NCI-H345 treated with DMSO at 0.1 percent for 48 hours (cell line): Measurements from ENCODE around the gene SMAD3.

Source experiments
- DNase-seq: peaks from one replicate; lab custom pipeline; 2025; ENCODE audit not compliant: unreplicated experiment; lab: John Stamatoyannopoulos, UW

The SMAD3 gene

DNA sequence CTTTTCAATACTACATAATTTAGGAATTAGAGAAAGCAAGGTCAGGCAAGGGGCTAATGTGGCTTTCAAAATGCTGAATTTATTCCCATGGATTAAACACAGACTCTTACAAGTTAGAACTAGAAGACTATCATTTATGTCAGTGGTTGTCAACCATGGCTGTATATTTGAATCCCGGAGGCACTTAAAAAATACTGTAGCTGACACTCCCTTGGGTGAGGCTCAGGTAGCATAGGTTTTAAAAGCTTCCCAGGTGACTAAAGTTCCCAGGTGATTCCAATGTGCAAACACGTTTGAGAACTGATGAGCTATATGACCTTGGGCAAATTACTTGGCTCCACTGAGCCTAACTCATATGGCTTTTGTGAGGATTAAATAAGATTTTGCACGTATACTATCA is 159.5 kb downstream of the SMAD3 start:
- DNase-seq = no peak

DNA sequence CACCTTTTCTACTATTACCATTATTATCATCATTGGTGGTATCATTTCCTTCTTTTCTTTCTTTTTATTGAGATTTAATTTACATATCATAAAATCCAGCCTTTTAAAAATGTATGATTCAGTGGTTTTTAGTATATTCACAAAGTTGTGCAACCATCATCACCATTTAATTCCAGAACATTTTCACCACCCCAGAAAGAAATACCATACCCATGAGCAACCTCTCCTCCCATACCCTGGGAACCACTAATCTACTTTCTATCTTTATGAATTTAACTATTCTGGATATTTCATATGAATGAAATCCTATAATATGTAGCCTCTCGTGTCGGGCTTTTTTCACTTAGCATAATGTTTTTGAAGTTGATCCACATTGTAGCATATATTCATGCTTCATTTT is 159.9 kb downstream of the SMAD3 start:
- DNase-seq = no peak

GRCh38 chr15:67227431-67227830 is 162.0 kb downstream of the SMAD3 start:
- no peak for DNase-seq

DNA sequence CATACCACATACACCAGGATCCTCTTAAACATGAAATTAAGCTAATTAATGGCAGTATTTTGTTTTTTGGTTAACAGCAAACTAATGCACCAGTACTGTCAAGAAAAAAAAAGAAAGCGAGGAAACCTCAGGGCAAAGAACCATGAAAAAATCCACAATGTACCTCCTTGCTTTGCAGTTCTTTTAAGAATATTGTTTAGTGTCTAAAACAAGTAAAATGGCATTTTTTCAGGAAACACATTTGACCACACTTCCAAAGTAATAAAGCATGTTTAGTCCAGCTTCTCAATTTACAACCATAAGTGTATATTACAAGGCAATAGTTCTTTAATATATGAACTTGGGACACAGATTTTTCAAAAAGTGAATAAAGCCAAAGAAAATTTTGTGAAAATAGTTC is 162.4 kb downstream of the SMAD3 start:
- DNase-seq = no peak

DNA sequence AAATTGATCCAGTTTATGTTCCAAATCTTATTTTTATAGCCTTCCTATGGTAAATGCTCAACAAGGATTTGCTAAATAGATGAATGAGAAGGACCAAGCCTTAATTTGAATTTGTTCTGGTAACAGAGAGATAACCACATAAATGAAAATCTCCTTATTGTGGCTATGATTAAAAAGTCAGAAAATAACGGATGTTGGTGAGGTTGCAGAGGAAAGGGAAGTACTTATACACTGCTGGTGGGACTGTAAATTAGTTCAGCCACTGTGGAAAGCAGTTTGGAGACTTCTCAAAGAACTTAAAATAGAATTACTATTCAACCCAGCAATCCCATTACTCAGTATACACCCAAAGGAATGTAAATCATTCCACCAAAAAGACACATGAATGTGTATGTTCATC is 162.9 kb downstream of the SMAD3 start:
- DNase-seq = no peak

- no peak for DNase-seq
These were observed 165.1 kb downstream of the SMAD3 start for GRCh38 chr15:67230504-67230903.

- no peak for DNase-seq
These were observed 167.2 kb downstream of the SMAD3 start for GRCh38 chr15:67232591-67232990.

GRCh38 chr15:67240235-67241131 is 175.1 kb downstream of the SMAD3 start:
- DNase-seq = peak; percentile 44

- no peak for DNase-seq
These were observed 175.9 kb downstream of the SMAD3 start for GRCh38 chr15:67241132-67241855.

- no peak for DNase-seq
These were observed 177.3 kb downstream of the SMAD3 start for GRCh38 chr15:67242708-67243111.
